C4-2B (cell line): ENCODE results near the gene SNN.

Experiments
- H3K27ac ChIP-seq: fragments of 450-650 bp; 2 replicates; pipeline ENCODE4 v1.5.1; 2017
- ZFX ChIP-seq: fragments of 450-650 bp; IDR thresholded peaks from 2 replicates; pipeline ENCODE4 v1.6.1; 2017
- TF ChIP-seq, protein P1 (sequence below): fragments of 450-650 bp; conservative IDR thresholded peaks from 2 replicates; pipeline ENCODE4 v1.5.1; 2017; ENCODE audit warnings: mild to moderate bottlenecking

Gene SNN

DNA sequence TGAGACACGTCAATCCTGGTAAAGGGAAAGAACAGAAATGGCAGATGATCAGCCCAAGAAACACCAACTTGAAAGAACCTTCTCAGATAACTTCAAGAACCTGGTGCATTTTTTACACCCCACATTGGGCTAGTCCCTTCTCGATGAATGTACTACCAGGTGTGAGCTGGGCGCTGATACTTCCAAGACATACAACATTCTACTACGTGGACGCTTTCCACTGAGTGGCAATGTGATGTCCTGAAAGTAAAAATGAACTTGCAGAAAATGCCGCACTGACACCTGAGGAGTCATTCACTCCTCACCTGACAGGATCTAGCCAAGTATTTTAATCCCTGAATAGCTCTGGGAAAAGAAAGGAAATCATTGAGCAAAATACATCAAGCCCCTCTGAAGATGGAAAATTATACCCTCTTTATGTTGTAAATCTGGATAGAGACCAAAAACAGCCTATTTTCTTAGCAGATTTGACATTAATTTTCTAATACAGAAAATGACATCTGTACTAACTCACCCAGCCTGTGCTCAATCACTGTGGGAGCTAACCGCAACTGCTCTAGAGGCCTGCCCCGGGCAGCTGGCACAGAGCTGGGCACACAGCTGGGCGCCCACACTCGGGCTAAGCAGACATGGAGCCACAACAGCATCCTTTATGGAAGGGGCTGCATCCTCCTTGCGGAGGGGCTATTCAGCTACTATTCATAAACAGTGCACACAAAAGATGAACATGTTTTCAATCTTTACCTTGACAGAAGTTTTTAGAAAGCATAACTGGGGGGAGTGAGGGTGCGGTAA, 16.2 kb downstream of the SNN start:
- no peak for TF ChIP-seq ZFX
- TF ChIP-seq, protein P1, sequence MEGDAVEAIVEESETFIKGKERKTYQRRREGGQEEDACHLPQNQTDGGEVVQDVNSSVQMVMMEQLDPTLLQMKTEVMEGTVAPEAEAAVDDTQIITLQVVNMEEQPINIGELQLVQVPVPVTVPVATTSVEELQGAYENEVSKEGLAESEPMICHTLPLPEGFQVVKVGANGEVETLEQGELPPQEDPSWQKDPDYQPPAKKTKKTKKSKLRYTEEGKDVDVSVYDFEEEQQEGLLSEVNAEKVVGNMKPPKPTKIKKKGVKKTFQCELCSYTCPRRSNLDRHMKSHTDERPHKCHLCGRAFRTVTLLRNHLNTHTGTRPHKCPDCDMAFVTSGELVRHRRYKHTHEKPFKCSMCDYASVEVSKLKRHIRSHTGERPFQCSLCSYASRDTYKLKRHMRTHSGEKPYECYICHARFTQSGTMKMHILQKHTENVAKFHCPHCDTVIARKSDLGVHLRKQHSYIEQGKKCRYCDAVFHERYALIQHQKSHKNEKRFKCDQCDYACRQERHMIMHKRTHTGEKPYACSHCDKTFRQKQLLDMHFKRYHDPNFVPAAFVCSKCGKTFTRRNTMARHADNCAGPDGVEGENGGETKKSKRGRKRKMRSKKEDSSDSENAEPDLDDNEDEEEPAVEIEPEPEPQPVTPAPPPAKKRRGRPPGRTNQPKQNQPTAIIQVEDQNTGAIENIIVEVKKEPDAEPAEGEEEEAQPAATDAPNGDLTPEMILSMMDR = no peak
- H3K27ac ChIP-seq = no peak overlapping the region

DNA sequence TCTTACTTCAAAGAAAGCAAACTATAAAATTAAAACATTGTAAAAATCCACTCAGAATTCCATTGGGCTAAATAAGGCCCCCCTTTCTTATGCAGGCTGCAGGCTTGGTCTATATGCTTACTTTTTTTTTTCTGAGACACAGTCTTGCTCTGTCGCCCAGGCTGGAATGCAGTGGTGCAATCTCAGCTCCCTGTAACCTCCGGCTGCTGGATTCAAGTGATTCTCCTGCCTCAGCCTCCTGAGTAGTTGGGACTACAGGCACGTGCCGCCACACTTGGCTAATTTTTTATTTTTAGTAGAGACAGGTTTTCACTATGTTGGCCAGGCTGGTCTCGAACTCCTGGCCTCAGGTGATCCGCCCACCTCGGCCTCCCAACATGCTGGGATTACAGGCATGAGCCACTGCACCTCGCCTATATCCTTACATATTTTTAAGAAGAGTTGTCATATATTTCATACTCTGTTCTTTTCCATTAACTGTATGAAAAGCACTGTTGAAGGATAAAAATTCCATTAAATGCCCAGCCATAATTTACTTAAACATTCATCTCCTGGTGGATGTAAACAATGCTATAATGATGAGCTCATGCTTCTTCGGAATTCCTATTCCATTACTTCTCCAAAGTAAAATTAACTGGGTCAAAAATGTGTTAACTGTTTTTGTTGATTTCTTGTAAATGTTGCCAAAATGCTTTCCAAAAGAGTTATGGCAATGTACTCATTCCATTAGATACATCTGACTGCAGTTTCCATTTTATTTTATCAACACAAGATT, 17.8 kb downstream of the SNN start:
- H3K27ac ChIP-seq = no peak overlapping the region
- no peak for TF ChIP-seq ZFX
- TF ChIP-seq, protein P1 = no peak

DNA sequence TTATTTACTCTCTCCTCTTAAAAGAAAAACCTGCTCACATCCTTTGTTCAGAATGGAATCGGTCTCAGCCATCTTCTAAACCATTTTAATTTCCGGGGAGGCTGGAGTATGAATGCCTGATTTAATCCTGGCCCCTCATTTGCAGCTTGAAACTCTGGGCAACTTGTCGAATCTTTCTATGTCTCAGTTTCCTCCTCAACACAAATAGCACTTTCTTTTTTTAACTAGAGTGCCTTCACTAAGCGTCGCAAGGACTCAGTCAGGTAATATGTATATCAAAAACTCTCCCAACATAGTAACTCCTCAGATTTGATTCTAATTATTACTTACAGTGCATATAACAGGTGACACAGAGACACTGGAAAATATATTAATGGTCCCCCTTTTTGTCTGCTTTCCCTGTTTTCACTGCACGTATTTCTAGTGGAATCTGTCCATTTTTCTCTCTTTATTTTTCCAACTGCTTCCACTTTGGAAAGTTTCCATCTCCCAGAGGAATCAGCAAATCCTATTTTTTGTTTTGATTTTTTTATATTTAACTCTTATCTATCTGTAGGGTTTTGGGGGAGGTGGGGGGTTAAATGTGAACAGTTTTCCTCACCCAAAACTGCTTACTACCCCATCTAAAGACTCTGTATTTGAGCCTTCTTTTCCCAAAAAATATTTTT, 18.6 kb downstream of the SNN start:
- no peak overlapping the region for H3K27ac ChIP-seq
- TF ChIP-seq, protein P1 = no peak
- no peak for TF ChIP-seq ZFX

DNA sequence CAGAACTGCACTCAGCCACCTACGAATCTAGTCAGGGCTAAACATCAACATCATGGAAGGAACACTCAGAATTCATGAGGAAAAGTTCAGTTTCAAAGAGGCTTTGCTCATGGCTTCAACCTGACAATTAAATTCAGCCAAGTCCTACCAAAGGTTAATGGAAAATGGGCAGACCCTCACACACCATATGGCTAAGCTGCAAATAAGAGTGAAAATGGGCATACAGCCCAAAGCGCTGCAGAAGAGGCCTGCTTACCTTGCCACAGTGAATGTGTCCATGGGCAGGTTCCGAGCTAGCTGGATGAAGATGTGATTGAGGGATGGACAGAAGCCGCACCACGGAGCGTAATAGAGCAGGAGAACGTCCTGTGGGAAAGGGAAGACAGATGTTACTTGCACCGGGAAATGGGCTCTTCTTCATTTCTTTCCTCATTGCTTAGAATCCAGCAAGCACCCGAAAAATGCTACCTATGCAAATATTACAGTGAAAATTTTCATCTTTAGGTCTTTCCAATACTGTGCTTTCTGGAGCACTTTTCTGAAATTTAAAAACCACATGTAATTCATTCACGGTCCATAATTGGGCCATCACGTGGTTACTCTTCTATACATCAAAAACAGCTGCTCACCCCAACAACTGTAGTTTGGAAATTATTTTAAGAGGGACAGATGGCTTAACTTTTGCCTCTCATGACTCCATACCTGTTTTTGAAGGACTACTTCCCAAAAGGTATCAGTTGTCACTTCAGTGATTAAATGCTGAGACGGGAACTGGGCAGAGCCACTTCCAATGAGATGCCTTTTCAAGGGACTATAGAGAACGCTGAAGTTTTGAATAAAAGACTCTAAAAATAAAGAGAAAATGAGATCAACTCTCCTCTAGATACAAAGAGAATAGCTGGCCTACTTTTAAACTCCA, 19.6 kb downstream of the SNN start:
- no peak for TF ChIP-seq ZFX
- TF ChIP-seq, protein P1 = no peak
- H3K27ac ChIP-seq = no peak overlapping the region

DNA sequence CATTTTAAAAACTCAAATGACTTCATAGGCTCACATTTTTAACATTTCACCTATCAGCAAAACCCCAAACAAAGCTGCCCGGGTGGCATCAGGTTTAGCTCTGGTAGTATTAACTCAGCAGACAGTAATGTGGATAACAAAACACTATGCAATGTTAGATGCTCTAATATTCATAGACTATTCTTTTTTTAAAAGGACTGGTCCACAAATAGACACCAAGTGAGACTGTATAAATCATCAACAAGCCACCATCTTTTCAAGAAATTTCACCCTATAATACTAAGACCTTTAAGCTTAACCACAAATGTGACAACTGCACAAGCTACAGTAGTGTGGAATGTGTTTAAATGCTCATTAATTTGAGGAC, 20.2 kb downstream of the SNN start:
- no peak for TF ChIP-seq ZFX
- TF ChIP-seq, protein P1 = no peak
- no peak overlapping the region for H3K27ac ChIP-seq

DNA sequence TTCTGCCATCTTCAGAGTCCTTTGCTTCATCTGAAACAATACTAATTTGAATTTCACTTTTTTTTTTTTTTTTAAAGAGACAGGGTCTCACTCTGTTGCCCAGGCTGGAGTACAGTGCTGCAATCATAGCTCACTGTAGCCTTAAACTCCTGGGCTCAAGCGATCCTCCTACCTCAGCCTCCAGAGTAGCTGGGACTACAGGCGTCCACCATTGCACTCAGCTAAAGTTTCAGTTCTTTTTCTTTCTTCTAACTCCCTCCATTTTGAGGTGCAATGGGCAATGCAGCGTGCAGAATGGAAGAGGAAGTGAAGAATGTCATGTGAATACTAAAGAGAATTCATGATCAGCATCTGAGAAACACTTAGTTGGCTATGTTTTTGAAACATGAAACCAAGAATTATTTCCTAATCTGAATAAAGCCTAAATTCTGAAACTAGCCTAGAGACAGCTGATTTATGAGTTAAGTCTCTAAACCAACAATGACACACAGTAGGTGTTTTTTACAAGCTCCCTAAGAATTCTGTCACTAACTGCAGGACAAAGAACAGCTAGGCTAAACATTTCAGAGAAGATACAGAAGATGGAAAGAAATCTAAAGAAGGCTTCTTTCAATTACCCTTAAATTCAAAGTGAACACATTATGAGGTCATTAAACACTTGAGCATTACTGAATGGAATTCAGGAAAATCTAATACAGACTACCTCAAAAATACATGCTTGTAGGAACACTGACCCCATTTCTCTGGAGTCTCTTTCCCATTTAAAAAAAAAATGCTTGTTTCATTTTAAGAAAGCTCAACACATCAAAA, 21.0 kb downstream of the SNN start:
- H3K27ac ChIP-seq = no peak overlapping the region
- TF ChIP-seq ZFX = no peak
- TF ChIP-seq, protein P1 = no peak
